NOMO-1 treated with dmso at 0.1 percent for 144 hours (cell line): ENCODE data around the gene NR1H3.
"Not testable (repeated sequence)": the region's sequence is repeated elsewhere in the genome, so short reads cannot be mapped to it uniquely, and the experiment has no call there.

Experiments used
- DNase-seq: peaks from one replicate; lab custom pipeline; 2025; ENCODE audit not compliant: unreplicated experiment; lab: John Stamatoyannopoulos, UW

The NR1H3 gene

DNA sequence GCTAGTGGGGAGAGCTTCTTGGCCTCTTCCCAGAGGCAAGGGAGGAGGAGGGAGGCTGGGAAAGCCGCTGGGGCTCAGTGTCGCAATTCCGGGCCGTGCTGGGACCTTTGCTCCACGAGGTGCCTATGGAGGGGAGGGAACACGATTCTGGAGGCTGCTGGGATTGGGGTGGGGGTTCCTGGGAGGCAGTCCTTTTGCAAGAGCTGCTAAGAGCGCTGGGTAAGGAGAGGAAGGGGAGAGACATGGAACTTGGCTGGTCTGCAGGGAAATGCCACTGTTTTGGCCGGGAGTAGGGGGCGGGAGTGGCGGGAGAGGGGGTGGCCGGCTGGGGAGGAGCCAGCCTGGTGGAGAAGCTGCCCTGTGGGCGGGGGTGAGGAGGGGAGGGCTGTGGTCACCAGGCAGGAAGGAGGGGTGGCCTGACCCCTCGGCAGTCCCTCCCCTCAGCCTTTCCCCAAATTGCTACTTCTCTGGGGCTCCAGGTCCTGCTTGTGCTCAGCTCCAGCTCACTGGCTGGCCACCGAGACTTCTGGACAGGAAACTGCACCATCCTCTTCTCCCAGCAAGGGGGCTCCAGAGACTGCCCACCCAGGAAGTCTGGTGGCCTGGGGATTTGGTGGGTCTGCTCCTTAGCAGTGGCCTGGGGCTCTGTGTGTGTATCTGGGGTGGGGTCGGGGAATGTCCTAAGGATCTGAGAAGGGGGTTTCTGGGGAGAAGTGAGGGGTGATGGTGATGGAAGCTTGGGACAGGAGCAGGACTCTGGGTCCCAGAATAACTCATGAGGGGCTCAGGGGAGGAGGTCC is at the start of gene NR1H3:
Gene NR1H3, plus strand, starts transcription at position 480 of the 800 bp plus-strand sequence. CDS start 1,221 bp downstream, outside the sequence.
- DNase-seq = peak; percentile 18

DNA sequence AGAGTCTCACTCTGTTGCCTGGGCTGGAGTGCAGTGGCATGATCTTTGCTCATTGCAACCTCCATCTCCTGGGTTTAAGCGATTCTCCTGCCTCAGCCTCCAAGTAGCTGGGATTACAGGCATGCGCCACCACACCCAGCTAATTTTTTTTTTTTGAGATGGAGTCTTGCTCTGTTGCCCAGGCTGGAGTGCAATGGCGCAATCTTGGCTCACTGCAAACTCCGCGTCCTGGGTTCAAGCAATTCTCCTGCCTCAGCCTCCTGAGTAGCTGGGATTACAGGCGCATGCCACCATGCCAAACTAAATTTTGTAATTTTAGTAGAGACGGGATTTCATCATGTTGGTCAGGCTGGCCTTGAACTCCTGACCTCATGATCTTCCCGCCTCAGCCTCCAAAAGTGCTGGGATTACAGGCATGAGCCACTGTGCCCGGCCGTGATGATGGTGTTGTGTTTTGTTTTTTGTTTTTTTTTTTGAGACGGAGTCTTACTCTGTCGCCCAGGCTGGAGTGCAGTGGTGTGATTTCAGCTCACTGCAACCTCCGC is 49.7 kb upstream of the NR1H3 start:
- not testable (repeated sequence) for DNase-seq

DNA sequence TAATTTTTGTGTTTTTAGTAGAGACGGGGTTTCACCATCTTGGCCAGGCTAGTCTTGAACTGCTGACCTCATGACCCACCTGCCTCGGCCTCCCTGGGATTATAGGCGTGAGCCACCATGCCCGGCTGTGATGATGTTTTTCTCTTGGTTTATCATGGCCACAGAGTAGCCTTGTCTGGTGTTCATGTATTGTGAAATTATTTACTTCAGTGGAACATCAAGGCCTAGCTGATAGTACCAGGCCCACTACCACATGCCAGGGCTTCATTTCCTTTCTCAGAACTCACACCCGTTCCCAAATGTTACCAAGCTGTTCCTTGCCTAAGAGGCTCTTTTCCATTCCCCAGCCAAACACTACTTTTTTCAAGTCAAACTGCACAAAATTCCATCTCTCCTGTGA is 49.2 kb upstream of the NR1H3 start:
- DNase-seq = no peak

DNA sequence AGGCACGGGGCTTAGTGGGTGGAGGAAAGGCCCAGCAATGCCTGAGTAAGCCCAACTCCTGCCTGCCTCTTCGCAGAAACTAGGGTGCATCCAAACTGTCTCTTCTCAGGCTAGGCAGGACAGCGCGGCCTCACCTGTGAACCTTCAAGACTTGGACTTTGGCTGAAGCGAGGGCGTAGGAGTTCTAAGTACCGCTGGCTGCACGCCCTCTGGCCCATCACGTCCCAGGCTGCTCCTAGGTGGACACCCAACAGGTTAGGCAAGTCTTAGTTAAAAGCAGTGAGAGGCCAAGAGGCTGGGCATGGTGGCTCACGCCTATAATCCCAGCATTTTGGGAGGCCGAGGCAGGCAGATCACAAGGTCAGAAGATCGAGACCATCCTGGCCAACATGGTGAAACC is 44.9 kb upstream of the NR1H3 start:
- DNase-seq = no peak

DNA sequence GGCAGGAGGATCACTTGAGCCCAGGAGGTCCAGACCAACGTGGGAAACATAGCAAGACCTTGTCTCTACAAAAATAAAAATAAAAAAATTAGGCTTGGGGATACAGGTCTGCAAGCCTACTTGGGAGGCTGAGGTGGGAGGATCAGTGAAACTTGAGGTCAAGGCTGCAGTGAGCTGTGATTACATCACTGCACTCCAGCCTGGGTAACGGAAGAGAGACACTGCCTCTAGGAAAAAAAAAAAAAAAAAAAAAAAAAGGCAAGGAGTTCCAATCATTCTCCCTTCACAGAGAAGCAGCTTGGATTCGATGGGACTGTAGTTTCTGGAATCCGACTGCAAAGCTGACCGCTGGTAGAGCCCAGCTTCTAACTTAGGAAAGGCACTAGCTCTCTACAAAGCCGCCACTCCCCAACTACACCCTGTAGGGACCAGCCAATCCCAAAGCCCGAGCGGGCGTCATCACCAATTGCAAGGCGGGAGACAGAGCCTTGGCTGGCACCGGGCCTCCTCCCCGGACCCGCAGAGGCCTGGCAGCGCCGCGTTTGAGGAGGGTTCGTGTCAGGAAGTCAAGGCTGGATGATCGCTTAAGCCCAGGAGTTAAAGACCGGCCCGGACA is 43.7 kb upstream of the NR1H3 start:
- peak; percentile 86 for DNase-seq

DNA sequence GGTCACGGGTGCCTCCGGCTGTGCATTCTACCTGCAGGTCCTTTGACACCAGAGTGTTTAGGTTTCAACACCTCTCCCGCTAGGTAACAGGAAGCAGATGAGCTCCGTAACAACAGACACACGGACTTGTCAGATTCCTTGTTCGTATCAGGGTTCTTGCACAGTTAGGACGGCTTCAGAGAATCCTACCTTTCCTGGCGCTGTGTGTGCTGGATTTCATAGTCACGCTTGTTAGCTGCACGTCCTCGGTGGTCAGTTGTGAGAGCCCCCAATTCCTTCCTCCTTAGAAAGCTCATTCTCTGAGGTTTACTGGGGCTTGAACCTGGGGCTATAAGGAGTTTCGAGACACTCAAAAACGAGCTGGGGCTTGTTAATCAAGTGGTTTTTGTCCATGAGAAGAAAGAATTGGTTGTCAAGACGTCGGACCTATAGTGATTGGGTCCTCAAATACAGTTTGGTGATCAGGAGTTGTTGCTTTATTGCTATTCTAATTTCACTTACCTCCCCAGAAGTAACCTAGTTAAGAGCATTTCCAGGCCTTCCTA is 42.4 kb upstream of the NR1H3 start:
- DNase-seq = no peak

DNA sequence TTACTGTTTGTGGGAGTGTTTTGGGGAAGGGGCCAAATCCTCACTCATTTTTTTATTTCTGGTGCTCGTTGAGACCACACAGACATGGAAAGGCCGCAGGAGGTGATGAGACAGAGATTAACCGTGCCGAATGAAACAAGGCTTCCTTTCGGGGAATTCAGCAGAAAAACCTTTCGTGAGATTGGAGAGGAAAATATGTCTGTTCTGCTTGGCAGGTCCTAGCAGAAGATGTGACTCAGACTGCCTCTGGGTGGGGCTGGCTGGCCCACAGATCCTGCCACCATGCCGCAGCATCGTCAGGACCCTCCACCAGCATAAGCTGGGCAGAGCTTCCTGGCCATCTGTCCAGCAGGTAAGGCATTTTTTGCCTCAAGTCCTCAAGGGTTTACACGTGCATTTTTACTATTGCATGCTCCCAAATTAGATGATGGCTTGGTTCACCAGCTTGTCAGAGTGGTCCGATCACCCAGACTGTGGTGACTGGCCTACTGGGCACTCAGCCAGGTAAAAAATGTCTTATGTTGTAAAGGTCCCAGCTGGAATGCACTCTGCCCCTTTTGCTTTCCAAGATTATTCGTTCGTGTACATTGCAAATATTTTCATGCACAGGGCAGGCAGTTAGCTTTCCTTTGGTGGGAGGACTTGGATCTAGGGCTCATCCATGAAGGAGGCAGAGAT is 41.5 kb upstream of the NR1H3 start:
- peak; percentile 61 for DNase-seq

DNA sequence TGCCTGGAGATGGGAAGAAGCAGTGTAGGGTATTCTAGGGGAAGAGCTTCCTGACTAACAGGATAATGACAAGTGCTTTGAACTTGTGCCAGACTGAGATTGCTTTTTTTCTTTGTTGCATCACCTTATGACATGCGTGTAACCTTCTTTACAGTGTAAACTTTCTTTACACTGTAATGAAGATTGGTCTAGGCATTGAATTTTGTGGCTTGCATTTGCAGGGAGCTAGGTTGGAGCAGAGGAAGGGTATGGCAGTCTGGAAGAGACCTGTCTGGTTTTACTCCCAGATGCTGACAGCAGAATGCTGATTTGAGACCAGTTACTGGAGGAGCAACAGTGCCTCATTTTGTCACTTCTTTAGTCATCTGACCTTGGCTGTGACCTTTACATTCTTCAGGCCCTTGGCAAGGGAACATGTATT is 37.4 kb upstream of the NR1H3 start:
- no peak for DNase-seq

DNA sequence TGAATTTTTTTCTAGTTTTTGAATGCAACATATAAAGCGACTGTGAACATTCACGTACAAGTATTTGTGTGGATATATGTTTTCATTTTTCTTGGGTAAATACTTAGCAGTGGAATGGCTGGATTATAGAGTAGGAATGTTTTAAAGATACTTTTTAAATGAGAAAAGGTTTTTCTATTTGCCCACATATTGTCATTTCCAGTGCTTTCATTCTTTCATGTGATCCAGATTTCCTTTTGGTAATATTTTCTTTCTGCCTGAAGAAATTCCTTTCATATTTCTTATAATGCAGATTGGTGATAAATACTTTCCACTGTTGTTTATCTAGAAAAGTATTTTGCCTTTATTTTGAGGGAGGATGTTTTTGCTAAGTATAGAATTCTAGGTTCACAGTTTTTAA is 35.1 kb upstream of the NR1H3 start:
- no peak for DNase-seq

DNA sequence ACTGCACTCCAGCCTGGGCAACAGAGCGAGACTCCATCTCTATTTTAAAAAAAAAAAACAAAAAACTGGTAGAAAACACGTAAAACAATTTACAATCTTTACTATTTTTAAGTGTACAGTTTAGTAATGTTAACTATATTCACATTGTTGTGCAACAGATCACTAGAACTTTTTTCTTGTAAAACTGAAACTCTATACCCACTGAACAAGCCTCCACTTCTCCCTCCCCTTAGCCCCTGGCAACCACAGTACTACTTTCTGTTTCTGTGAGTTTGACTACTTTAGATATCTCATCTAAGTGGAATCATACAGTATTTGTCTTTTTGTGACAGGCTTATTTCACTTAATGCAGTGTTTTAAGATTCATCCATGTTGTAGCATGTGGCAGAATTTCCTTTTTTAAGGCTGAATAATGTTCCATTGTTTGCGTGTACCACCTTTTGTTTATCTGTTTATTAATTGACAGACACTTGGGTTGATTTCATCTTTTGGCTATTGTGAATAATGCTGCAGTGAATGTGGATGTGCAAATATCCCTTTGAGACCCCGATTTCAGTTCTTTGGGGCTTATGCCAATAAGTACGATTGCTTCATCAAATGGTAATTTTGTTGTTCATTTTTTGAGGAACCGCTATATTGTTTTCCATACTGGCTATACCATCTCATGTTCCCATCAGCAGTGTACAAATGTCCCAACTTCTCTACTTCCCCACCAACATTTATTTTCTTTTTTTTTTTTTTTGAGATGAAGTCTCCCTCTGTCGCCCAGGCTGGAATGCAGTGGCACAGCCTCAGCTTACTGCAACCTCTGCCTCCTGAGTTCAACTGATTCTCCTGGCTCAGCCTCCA is 32.0 kb upstream of the NR1H3 start:
- DNase-seq = no peak

DNA sequence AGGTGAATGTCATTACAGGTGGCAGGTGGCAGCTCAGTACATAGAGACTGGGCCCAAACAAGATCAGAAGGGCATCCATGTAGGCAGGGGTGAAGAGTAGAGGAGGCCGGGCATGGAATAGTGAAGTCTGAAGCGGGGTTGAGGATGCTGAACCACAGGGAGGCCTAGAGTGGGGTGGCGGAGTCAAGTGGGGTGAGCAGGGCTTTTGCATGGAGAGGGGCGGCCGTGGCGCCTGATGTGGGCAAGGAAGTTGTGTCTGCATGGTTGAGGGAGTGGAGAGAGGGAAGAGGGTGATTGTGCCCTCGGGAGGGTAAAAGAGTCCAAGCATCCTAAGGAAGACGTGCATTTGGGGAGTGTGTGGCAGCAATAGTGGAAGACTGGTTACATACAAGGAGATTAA is 28.6 kb upstream of the NR1H3 start:
- DNase-seq = no peak

DNA sequence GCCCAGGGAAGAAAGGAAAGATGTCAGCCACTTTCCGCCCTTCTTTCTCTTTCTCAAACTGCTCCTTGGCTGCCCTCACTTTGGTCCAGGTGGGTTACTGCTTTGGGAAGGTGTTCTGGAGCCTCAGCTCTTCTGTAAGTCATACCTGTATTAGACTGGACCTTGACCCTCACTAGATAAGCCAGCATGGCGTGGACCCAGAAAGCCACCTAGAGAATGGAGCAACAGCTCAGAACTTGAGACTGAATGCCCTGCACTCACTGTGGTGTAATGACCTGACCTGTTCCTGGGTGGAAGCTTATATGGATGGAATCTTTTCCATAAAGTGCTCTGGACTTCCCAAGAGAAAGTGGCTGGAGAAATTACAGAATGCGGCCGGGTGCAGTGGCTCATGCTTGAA is 24.7 kb upstream of the NR1H3 start:
- DNase-seq = no peak

DNA sequence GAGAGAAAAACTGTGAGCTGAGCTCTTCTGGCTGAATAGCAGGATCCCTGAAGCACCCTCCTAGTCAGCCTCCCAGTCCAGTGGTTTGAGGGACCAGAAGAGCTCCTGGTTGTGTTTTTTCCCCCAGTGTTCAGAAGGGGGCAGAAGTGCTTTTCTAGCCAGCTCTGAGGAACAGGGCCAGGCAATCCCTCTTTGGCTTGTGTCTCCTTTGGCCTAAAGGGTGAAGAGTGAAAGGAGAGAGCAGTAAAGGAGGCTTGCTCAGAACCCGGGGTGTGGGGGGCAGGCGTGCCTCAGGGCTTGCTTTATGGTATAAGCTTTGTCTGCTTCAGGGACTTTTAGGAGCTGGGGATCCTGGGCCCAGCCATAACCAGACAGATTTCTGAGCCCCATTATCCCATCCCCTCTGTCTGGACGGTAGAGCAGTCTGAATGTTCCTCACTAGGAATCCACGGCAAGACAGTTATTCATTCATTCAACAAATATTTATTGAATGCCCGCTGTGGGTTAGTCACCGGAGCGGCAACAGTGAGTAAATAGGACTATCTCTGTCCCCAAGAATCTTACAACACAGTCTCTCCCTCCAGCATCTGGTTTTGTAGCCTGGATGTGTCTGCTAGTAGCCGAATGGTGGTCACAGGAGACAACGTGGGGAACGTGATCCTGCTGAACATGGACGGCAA is 23.7 kb upstream of the NR1H3 start:
- no peak for DNase-seq

DNA sequence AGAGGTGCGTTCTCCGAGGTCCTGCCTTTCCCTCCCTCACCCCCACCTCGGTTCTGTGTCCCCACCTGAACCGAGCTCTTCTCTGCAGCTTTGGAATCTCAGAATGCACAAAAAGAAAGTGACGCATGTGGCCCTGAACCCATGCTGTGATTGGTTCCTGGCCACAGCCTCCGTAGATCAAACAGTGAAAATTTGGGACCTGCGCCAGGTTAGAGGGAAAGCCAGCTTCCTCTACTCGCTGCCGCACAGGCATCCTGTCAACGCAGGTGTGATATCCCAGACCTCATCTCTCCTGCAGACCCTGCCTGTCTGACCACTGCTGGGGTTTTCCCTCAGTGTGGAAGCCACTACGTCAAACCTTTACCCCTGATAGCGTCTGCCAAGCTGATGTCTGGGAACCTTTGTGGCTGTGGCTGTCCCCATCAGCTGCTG is 23.1 kb upstream of the NR1H3 start:
- DNase-seq = no peak

DNA sequence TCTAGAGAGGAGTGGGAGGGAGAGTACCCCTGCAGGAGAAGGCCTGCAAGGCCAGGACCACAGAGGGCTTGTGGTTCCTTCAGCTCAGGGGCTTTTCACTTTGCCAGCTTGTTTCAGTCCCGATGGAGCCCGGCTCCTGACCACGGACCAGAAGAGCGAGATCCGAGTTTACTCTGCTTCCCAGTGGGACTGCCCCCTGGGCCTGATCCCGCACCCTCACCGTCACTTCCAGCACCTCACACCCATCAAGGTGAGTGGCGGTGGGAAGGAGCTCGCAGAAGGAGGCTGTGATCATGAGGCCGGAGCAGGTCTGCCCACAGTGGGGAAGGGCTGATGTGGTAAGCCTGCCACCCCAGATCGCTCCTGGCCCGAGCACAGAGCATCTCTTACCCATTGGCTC is 22.6 kb upstream of the NR1H3 start:
- DNase-seq = no peak

DNA sequence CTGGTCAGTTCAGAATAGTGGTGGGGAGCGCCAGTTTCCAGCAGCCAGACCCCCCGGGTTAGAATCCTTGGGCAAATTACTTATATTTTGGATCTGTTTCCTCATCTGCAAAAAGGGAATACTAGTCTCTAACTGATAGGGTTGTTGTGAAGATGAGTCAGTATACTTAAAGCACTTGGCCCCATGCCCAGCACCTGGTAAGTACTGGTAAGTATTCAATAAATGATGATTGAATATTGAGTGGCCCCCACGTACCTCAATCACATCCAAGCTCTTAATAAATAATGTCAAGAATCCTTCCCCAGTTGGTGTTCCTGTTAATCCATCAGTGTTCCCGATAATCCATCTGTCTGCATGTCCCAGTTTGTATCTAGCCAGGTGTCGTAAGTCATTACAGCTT is 21.3 kb upstream of the NR1H3 start:
- no peak for DNase-seq

DNA sequence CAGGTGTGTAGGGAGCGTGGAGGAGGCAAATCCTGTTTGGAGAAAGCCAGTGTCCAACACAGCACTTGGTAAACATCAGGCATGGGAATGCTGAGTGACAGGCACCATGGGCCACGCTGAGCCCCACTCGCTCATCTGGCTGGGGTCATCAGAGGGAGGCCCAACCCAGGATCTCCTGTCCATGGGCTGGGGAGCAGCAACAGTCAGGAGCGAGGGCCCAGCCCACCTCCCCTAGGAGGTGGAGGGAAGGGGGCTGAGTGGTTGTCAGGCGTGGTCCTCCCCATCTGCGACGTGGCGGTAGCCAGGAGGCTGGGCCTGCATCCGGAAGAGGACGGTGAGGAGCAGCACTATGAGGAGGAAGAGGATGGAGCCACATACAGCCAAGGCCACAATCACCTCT is 17.9 kb upstream of the NR1H3 start:
- no peak for DNase-seq

DNA sequence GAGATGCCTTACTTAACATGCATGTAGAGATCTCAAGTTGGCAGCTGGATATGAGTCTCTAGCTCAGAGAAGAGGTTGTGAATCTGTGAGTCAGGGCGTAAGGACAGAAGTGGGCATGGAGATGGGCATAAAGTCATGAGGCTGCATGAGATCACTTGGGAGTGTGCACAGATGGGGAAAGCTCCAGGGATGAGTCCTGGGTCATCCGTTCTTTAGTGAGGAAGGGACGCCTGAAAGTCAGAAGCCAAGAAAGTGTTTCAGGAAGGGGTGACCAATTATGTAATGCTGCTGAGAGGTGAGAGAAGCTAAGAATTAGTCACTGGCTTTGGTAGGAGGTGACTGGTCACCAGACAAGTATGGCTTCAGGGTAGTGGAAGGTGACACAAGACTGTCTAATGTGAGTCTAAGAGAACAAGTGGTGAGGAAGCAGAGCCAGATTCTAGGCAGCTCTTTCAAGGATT is 15.9 kb upstream of the NR1H3 start:
- DNase-seq = no peak

DNA sequence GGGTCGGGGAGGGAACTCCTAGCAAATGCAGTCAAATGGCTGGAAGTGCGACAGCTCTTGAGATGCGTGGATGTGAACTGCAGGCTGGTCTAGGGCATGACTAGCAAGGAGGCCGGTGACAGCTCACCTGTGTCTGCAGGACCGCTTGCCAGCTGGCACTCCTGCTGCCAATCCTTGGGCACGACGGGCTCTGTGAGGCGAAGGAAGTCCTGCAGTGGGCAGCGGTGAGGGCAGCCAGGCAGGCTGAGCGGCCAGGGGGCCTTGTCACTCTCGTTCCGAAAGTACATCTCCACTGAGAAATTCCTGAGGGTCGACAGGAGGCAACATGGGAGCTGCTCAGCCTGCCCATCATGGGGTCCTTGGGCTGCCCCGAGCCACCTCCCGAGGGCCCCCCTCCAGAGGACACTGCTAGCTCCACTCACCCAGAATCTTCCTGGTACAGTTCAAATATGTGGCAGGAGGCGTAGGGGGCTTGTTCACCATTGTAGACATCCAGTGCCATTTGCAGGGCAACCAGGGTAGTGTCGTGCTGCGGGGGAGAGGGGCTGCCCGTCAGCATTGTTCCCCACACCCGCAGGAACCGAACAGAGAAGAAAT is 15.1 kb upstream of the NR1H3 start:
- no peak for DNase-seq

DNA sequence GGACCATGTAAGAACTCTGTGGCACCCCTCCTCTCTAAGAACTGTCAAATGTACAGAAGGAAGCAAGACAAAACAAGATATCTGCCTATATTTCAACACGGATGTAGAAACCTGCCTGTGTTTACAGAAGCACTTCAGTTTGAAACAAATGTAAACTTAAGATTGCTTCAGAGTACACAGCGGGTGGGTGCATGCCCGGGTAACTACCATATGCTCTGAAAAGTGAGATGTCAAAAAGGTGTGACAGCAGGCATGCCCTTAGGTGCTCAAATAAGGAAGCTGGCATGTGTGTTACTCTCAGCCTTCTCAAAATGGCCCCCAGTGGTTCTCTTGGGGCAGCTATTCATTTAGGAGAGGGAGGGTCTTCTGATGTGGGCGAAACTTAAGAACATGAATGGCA is 14.3 kb upstream of the NR1H3 start:
- no peak for DNase-seq
